Astrocyte of the cerebellum (primary cell): ENCODE data around the gene SLC44A1.

ENCODE experiments used
- DNase-seq: peaks from one replicate; pipeline ENCODE4 v3.0.0-alpha.2; 2011; ENCODE audit warnings: low read depth
- H3K4me3 ChIP-seq: 2 replicates; pipeline ENCODE4 v1.5.1; 2011; ENCODE audit warnings: mild to moderate bottlenecking, low read depth, low read length, moderate library complexity
- CTCF ChIP-seq: IDR thresholded peaks from 2 replicates; pipeline ENCODE4 v1.5.1; 2012; ENCODE audit warnings: low read length, low read depth, moderate library complexity, mild to moderate bottlenecking; ENCODE audit errors: missing control alignments
- in situ Hi-C: cut with HindIII; loops from 2 replicates; pipeline ENCODE4 v1.10.0; 2017; ENCODE audit warnings: low sequenced_read_pairs

SLC44A1 gene

GRCh38 chr9:105320568-105320967 is 76.1 kb downstream of the SLC44A1 start:
- TF ChIP-seq CTCF, result no peak
- in situ Hi-C loops, result no loop called here
- DNase-seq, result no peak
- no peak overlapping the region for H3K4me3 ChIP-seq

GRCh38 chr9:105328296-105328695 is 83.8 kb downstream of the SLC44A1 start:
- no peak for DNase-seq
- in situ Hi-C loops, result no loop called here
- TF ChIP-seq CTCF, result no peak
- no peak overlapping the region for H3K4me3 ChIP-seq

- DNase-seq, result no peak
- TF ChIP-seq CTCF, result no peak
- no peak overlapping the region for H3K4me3 ChIP-seq
- in situ Hi-C loops, result no loop called here
Measured at GRCh38 chr9:105328872-105329718, 84.6 kb downstream of the SLC44A1 start.

GRCh38 chr9:105329719-105330062 is 85.2 kb downstream of the SLC44A1 start:
- in situ Hi-C loops, result no loop called here
- no peak for TF ChIP-seq CTCF
- H3K4me3 ChIP-seq, result no peak overlapping the region
- DNase-seq, result no peak

- no peak for DNase-seq
- TF ChIP-seq CTCF, result no peak
- in situ Hi-C loops, result no loop called here
- no peak overlapping the region for H3K4me3 ChIP-seq
Measured at GRCh38 chr9:105330201-105330600, 85.8 kb downstream of the SLC44A1 start.

- no peak for TF ChIP-seq CTCF
- in situ Hi-C loops, result no loop called here
- no peak overlapping the region for H3K4me3 ChIP-seq
- DNase-seq, result no peak
Measured at GRCh38 chr9:105330755-105331154, 86.3 kb downstream of the SLC44A1 start.
